Parathyroid adenoma (tissue), 2 donors: ENCODE data around the gene GALNT9.

Experiments
- H2AFZ ChIP-seq: fragments of 300-600 bp; sonication (generic); one replicate; pipeline ENCODE4 v1.7.0; 2017; ENCODE audit warnings: antibody characterized with exemption, mild to moderate bottlenecking
- H3K27ac ChIP-seq: fragments of 300-600 bp; sonication (generic); one replicate; pipeline ENCODE4 v1.7.0; 2017
- H3K27me3 ChIP-seq: fragments of 300-600 bp; sonication (generic); one replicate; pipeline ENCODE4 v1.7.0; 2017; ENCODE audit warnings: low read length; ENCODE audit not compliant: control insufficient read depth, insufficient read depth
- H3K36me3 ChIP-seq: fragments of 300-600 bp; sonication (generic); one replicate; pipeline ENCODE4 v1.7.0; 2017; ENCODE audit warnings: low read length; ENCODE audit not compliant: control insufficient read depth, insufficient read depth
- H3K4me1 ChIP-seq: fragments of 300-600 bp; sonication (generic); one replicate; pipeline ENCODE4 v1.7.0; 2017; ENCODE audit warnings: control low read depth
- H3K4me2 ChIP-seq: fragments of 300-600 bp; sonication (generic); one replicate; pipeline ENCODE4 v1.7.0; 2017; ENCODE audit warnings: low read length
- H3K4me3 ChIP-seq: fragments of 300-600 bp; sonication (generic); one replicate; pipeline ENCODE4 v1.7.0; 2017; ENCODE audit warnings: low read depth, low read length
- H3K79me2 ChIP-seq: fragments of 300-600 bp; sonication (generic); one replicate; pipeline ENCODE4 v1.7.0; 2017; ENCODE audit warnings: control low read depth
- H3K9ac ChIP-seq: fragments of 300-600 bp; sonication (generic); one replicate; pipeline ENCODE4 v1.7.0; 2017; ENCODE audit warnings: mild to moderate bottlenecking
- H3K9me3 ChIP-seq: fragments of 300-600 bp; sonication (generic); one replicate; pipeline ENCODE4 v1.7.0; 2017; ENCODE audit warnings: low read length; ENCODE audit not compliant: control insufficient read depth
- CTCF ChIP-seq: fragments of 300-600 bp; sonication (generic); IDR thresholded peaks from one replicate; pipeline ENCODE4 v1.7.0; 2017; ENCODE audit warnings: antibody characterized with exemption, mild to moderate bottlenecking
- donor health status: primary hyperparathyroidism.

Gene GALNT9

GRCh38 chr12:132160016-132160415 is 169.4 kb downstream of the GALNT9 start:
- Histone ChIP-seq H3K79me2 (no peaks in the 10 kb centered on the region), H3K4me1 (no peaks in the 10 kb centered on the region), H3K4me2 (no peak overlapping the region), H3K4me3 (no peak overlapping the region), H2AFZ (no peak overlapping the region), H3K36me3 (no peaks in the 10 kb centered on the region), H3K9ac (no peak overlapping the region), H3K27me3 (no peaks in the 10 kb centered on the region), H3K9me3 (no peaks in the 10 kb centered on the region), H3K27ac (no peak overlapping the region)
- no peak for TF ChIP-seq CTCF

- Histone ChIP-seq H3K79me2 (no peaks in the 10 kb centered on the region), H3K27me3 (no peaks in the 10 kb centered on the region), H3K36me3 (no peaks in the 10 kb centered on the region), H3K27ac (no peak overlapping the region), H3K4me3 (no peak overlapping the region), H3K4me2 (no peak overlapping the region), H3K9me3 (no peaks in the 10 kb centered on the region), H2AFZ (no peak overlapping the region), H3K9ac (no peak overlapping the region), H3K4me1 (no peaks in the 10 kb centered on the region)
- TF ChIP-seq CTCF = no peak
Observed at GRCh38 chr12:132159555-132160003, 169.8 kb downstream of the GALNT9 start.

- Histone ChIP-seq H3K9ac (no peak overlapping the region), H2AFZ (no peak overlapping the region), H3K4me2 (no peak overlapping the region), H3K79me2 (no peaks in the 10 kb centered on the region), H3K4me3 (no peak overlapping the region), H3K27me3 (no peaks in the 10 kb centered on the region), H3K4me1 (no peaks in the 10 kb centered on the region), H3K27ac (no peak overlapping the region), H3K9me3 (no peaks in the 10 kb centered on the region), H3K36me3 (no peaks in the 10 kb centered on the region)
- TF ChIP-seq CTCF = no peak
Observed at GRCh38 chr12:132158677-132159554, 170.5 kb downstream of the GALNT9 start.

GRCh38 chr12:132157733-132158409 is 171.5 kb downstream of the GALNT9 start:
- Histone ChIP-seq H3K9me3 (no peaks in the 10 kb centered on the region), H3K4me3 (no peak overlapping the region), H3K4me1 (no peaks in the 10 kb centered on the region), H3K27ac (no peak overlapping the region), H3K9ac (no peak overlapping the region), H3K4me2 (no peak overlapping the region), H3K36me3 (no peaks in the 10 kb centered on the region), H2AFZ (no peak overlapping the region), H3K79me2 (no peaks in the 10 kb centered on the region), H3K27me3 (no peaks in the 10 kb centered on the region)
- no peak for TF ChIP-seq CTCF
